ENCODE measurements around the gene SYAP1.

- TF ChIP-seq CTCF (IDR thresholded peaks at IDR 0.05; ENCODE audit: low read depth, low read length) (no peak), MAX (IDR thresholded peaks at IDR 0.05; ENCODE audit: low read depth, low read length) (no peak), POLR2A (IDR thresholded peaks at IDR 0.05; ENCODE audit: extremely low read depth, insufficient read length) (no peak), MYC (IDR thresholded peaks at IDR 0.05; ENCODE audit: low read depth, low read length) (no peak)
These were observed 20.0 kb upstream of the SYAP1 start for GRCh38 chrX:16699389-16699788.

Data from NB4 (cell line).